ENCODE measurements around the gene PGBD5.

Gene PGBD5

GRCh38 chr1:230332061-230332460 is 94.1 kb downstream of the PGBD5 start:
- no peaks in the 10 kb centered on the region for H3K4me1 ChIP-seq (ENCODE audit: control insufficient read depth in 2 of 2, insufficient read depth in 2 of 2, low read length in 2 of 2)
- no peak overlapping the region for H3K27ac ChIP-seq (ENCODE audit: low read depth in 2 of 2, low read length in 2 of 2)
- H3K4me3 ChIP-seq (ENCODE audit: low read length in 2 of 2), result no peak overlapping the region
- H3K9me3 ChIP-seq (ENCODE audit: control insufficient read depth in 2 of 2, low read length in 2 of 2), result no peaks in the 10 kb centered on the region
- H3K27me3 ChIP-seq (ENCODE audit: control insufficient read depth in 2 of 2, insufficient read depth in 2 of 2, low read length in 2 of 2), result no peaks in the 10 kb centered on the region
- H3K36me3 ChIP-seq (ENCODE audit: control insufficient read depth in 2 of 2, insufficient read depth in 2 of 2, low read length in 2 of 2), result no peaks in the 10 kb centered on the region
- no peak overlapping the region for H3K9ac ChIP-seq (ENCODE audit: low read depth in 1 of 2, low read length in 2 of 2)

GRCh38 chr1:230330157-230330556 is 96.0 kb downstream of the PGBD5 start:
- H3K36me3 ChIP-seq (ENCODE audit: control insufficient read depth in 2 of 2, insufficient read depth in 2 of 2, low read length in 2 of 2), result no peaks in the 10 kb centered on the region
- H3K9ac ChIP-seq (ENCODE audit: low read depth in 1 of 2, low read length in 2 of 2), result no peak overlapping the region
- no peaks in the 10 kb centered on the region for H3K4me1 ChIP-seq (ENCODE audit: control insufficient read depth in 2 of 2, insufficient read depth in 2 of 2, low read length in 2 of 2)
- H3K27me3 ChIP-seq (ENCODE audit: control insufficient read depth in 2 of 2, insufficient read depth in 2 of 2, low read length in 2 of 2), result no peaks in the 10 kb centered on the region
- H3K4me3 ChIP-seq (ENCODE audit: low read length in 2 of 2), result no peak overlapping the region
- no peaks in the 10 kb centered on the region for H3K9me3 ChIP-seq (ENCODE audit: control insufficient read depth in 2 of 2, low read length in 2 of 2)
- no peak overlapping the region for H3K27ac ChIP-seq (ENCODE audit: low read depth in 2 of 2, low read length in 2 of 2)

- Histone ChIP-seq H3K27me3 (ENCODE audit: control insufficient read depth in 2 of 2, insufficient read depth in 2 of 2, low read length in 2 of 2) (no peaks in the 10 kb centered on the region), H3K4me3 (ENCODE audit: low read length in 2 of 2) (no peak overlapping the region), H3K9ac (ENCODE audit: low read depth in 1 of 2, low read length in 2 of 2) (no peak overlapping the region), H3K4me1 (ENCODE audit: control insufficient read depth in 2 of 2, insufficient read depth in 2 of 2, low read length in 2 of 2) (no peaks in the 10 kb centered on the region), H3K27ac (ENCODE audit: low read depth in 2 of 2, low read length in 2 of 2) (no peak overlapping the region), H3K9me3 (ENCODE audit: control insufficient read depth in 2 of 2, low read length in 2 of 2) (no peaks in the 10 kb centered on the region), H3K36me3 (ENCODE audit: control insufficient read depth in 2 of 2, insufficient read depth in 2 of 2, low read length in 2 of 2) (no peaks in the 10 kb centered on the region)
These were observed 97.7 kb downstream of the PGBD5 start for GRCh38 chr1:230328342-230329015.

GRCh38 chr1:230327892-230328284 is 98.2 kb downstream of the PGBD5 start:
- no peaks in the 10 kb centered on the region for H3K27me3 ChIP-seq (ENCODE audit: control insufficient read depth in 2 of 2, insufficient read depth in 2 of 2, low read length in 2 of 2)
- H3K9me3 ChIP-seq (ENCODE audit: control insufficient read depth in 2 of 2, low read length in 2 of 2), result no peaks in the 10 kb centered on the region
- no peaks in the 10 kb centered on the region for H3K4me1 ChIP-seq (ENCODE audit: control insufficient read depth in 2 of 2, insufficient read depth in 2 of 2, low read length in 2 of 2)
- H3K9ac ChIP-seq (ENCODE audit: low read depth in 1 of 2, low read length in 2 of 2), result no peak overlapping the region
- no peak overlapping the region for H3K4me3 ChIP-seq (ENCODE audit: low read length in 2 of 2)
- no peaks in the 10 kb centered on the region for H3K36me3 ChIP-seq (ENCODE audit: control insufficient read depth in 2 of 2, insufficient read depth in 2 of 2, low read length in 2 of 2)
- no peak overlapping the region for H3K27ac ChIP-seq (ENCODE audit: low read depth in 2 of 2, low read length in 2 of 2)

- Histone ChIP-seq H3K27ac (ENCODE audit: low read depth in 2 of 2, low read length in 2 of 2) (no peak overlapping the region), H3K9ac (ENCODE audit: low read depth in 1 of 2, low read length in 2 of 2) (no peak overlapping the region), H3K36me3 (ENCODE audit: control insufficient read depth in 2 of 2, insufficient read depth in 2 of 2, low read length in 2 of 2) (no peaks in the 10 kb centered on the region), H3K4me1 (ENCODE audit: control insufficient read depth in 2 of 2, insufficient read depth in 2 of 2, low read length in 2 of 2) (no peaks in the 10 kb centered on the region), H3K9me3 (ENCODE audit: control insufficient read depth in 2 of 2, low read length in 2 of 2) (no peaks in the 10 kb centered on the region), H3K27me3 (ENCODE audit: control insufficient read depth in 2 of 2, insufficient read depth in 2 of 2, low read length in 2 of 2) (no peaks in the 10 kb centered on the region), H3K4me3 (ENCODE audit: low read length in 2 of 2) (no peak overlapping the region)
These were observed 98.9 kb downstream of the PGBD5 start for GRCh38 chr1:230326971-230327891.

- Histone ChIP-seq H3K36me3 (ENCODE audit: control insufficient read depth in 2 of 2, insufficient read depth in 2 of 2, low read length in 2 of 2) (no peaks in the 10 kb centered on the region), H3K27ac (ENCODE audit: low read depth in 2 of 2, low read length in 2 of 2) (no peak overlapping the region)
These were observed 102.4 kb downstream of the PGBD5 start for GRCh38 chr1:230323686-230324085.

GRCh38 chr1:230322967-230323547 is 103.1 kb downstream of the PGBD5 start:
- Histone ChIP-seq H3K27me3 (ENCODE audit: control insufficient read depth in 2 of 2, insufficient read depth in 2 of 2, low read length in 2 of 2) (no peaks in the 10 kb centered on the region), H3K9ac (ENCODE audit: low read depth in 1 of 2, low read length in 2 of 2) (no peak overlapping the region), H3K4me3 (ENCODE audit: low read length in 2 of 2) (no peak overlapping the region), H3K4me1 (ENCODE audit: control insufficient read depth in 2 of 2, insufficient read depth in 2 of 2, low read length in 2 of 2) (peaks cover 0 to under 1% of the 10 kb centered on the region in 2 donors), H3K9me3 (ENCODE audit: control insufficient read depth in 2 of 2, low read length in 2 of 2) (no peaks in the 10 kb centered on the region), H3K36me3 (ENCODE audit: control insufficient read depth in 2 of 2, insufficient read depth in 2 of 2, low read length in 2 of 2) (no peaks in the 10 kb centered on the region), H3K27ac (ENCODE audit: low read depth in 2 of 2, low read length in 2 of 2) (no peak overlapping the region)

More at GRCh38 chr1:230323686-230324085, 102.4 kb downstream of the PGBD5 start:
- H3K9me3 ChIP-seq (ENCODE audit: control insufficient read depth in 2 of 2, low read length in 2 of 2), result no peaks in the 10 kb centered on the region
- H3K4me1 ChIP-seq (ENCODE audit: control insufficient read depth in 2 of 2, insufficient read depth in 2 of 2, low read length in 2 of 2), result no peaks in the 10 kb centered on the region
- H3K4me3 ChIP-seq (ENCODE audit: low read length in 2 of 2), result no peak overlapping the region
- H3K9ac ChIP-seq (ENCODE audit: low read depth in 1 of 2, low read length in 2 of 2), result no peak overlapping the region
- no peaks in the 10 kb centered on the region for H3K27me3 ChIP-seq (ENCODE audit: control insufficient read depth in 2 of 2, insufficient read depth in 2 of 2, low read length in 2 of 2)

- H3K9me3 ChIP-seq (ENCODE audit: control insufficient read depth in 2 of 2, low read length in 2 of 2), result no peaks in the 10 kb centered on the region
- H3K9ac ChIP-seq (ENCODE audit: low read depth in 1 of 2, low read length in 2 of 2), result no peak overlapping the region
These were observed 103.7 kb downstream of the PGBD5 start for GRCh38 chr1:230322421-230322756.

GRCh38 chr1:230321741-230322420 is 104.3 kb downstream of the PGBD5 start:
- Histone ChIP-seq H3K27me3 (ENCODE audit: control insufficient read depth in 2 of 2, insufficient read depth in 2 of 2, low read length in 2 of 2) (peaks cover 0 to under 1% of the 10 kb centered on the region in 2 donors), H3K36me3 (ENCODE audit: control insufficient read depth in 2 of 2, insufficient read depth in 2 of 2, low read length in 2 of 2) (no peaks in the 10 kb centered on the region), H3K4me3 (ENCODE audit: low read length in 2 of 2) (no peak overlapping the region), H3K9ac (ENCODE audit: low read depth in 1 of 2, low read length in 2 of 2) (no peak overlapping the region), H3K27ac (ENCODE audit: low read depth in 2 of 2, low read length in 2 of 2) (no peak overlapping the region), H3K9me3 (ENCODE audit: control insufficient read depth in 2 of 2, low read length in 2 of 2) (no peaks in the 10 kb centered on the region), H3K4me1 (ENCODE audit: control insufficient read depth in 2 of 2, insufficient read depth in 2 of 2, low read length in 2 of 2) (peaks cover 0 to 2% of the 10 kb centered on the region in 2 donors)

More at GRCh38 chr1:230322421-230322756, 103.7 kb downstream of the PGBD5 start:
- H3K4me1 ChIP-seq (ENCODE audit: control insufficient read depth in 2 of 2, insufficient read depth in 2 of 2, low read length in 2 of 2), result peaks cover 0 to 2% of the 10 kb centered on the region in 2 donors
- no peak overlapping the region for H3K4me3 ChIP-seq (ENCODE audit: low read length in 2 of 2)
- no peaks in the 10 kb centered on the region for H3K36me3 ChIP-seq (ENCODE audit: control insufficient read depth in 2 of 2, insufficient read depth in 2 of 2, low read length in 2 of 2)
- H3K27ac ChIP-seq (ENCODE audit: low read depth in 2 of 2, low read length in 2 of 2), result no peak overlapping the region
- H3K27me3 ChIP-seq (ENCODE audit: control insufficient read depth in 2 of 2, insufficient read depth in 2 of 2, low read length in 2 of 2), result no peaks in the 10 kb centered on the region
